HG03060 (cell line): ENCODE data around the gene HNRNPH1.
A peak's percentile ranks its signal among the peaks of the same experiment; 100 is the strongest.
"Not testable (repeated sequence)": the region's sequence is repeated elsewhere in the genome, so short reads cannot be mapped to it uniquely, and the experiment has no call there.

Source experiments
- ATAC-seq: cut with Tn5 transposase; IDR thresholded peaks from one replicate; pipeline ENCODE4 v1.9.1; 2021; ENCODE audit warnings: low read depth, moderate number of reproducible peaks; ENCODE audit not compliant: unreplicated experiment

The HNRNPH1 gene, protein sequence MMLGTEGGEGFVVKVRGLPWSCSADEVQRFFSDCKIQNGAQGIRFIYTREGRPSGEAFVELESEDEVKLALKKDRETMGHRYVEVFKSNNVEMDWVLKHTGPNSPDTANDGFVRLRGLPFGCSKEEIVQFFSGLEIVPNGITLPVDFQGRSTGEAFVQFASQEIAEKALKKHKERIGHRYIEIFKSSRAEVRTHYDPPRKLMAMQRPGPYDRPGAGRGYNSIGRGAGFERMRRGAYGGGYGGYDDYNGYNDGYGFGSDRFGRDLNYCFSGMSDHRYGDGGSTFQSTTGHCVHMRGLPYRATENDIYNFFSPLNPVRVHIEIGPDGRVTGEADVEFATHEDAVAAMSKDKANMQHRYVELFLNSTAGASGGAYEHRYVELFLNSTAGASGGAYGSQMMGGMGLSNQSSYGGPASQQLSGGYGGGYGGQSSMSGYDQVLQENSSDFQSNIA

DNA sequence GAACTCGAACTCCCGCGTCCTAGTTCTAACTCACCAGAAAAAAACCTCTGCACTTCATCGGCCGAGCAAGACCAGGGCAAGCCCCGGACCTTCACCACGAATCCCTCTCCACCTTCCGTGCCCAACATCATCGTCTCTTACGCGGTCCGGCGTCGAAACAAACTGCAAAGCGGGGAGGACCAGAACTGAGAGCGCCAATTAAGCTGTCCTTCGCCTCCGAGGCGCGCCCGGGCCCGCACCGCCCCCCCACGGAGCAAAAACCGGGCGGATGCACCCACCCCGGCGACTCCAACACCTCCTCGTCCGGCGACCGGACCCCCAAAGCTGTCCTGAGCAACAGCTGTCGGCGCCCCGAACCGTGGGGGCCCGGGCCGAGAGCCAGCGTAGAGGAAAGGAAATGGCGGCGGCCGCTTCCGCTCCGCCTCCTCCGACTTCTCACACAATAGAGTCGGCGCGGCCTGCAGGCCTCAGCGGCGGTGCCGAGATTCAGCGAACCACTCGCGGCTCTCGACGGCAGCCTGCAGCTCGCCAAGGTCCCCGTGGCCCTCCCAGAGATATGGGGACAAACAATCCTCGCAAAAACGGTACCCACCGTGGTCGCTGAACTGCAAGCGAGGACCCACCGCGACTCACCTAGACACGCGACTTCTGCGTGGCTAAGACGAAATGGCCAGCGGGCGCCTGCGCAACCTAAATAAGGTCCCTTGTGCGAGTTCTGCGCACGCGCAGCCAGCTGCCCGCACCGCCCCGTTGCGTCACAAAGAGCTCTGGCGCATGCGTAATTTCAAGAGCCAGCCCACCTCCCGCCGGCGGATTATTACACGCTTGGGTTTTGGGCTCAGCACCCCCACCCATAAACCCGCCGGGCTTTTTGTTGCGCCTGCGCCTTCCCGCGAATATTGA lies at the start of gene HNRNPH1:
TSS of gene HNRNPH1 (minus strand) at position 669 of the 903 bp plus-strand sequence. CDS start at position 131, 538 bp downstream.
- peak; percentile 79 for ATAC-seq

DNA sequence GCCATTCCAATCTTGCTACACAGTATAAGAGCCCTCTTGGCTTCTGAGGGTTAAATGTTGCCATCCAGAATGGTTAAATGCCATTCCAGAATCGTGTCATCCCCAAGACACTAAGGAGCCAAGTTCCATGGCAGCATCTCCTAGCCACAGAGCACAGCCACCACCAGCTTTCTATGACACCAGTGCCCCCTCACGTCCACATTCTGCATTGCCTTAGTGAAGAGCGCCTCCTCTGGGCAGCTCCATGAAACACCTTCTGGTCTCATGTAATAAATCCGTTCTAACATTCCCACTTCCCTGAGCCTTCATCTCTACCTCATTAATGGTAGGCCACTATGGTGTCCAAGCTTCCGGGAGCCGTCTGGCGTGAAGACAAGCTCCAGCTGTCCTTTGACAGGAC lies 44.9 kb upstream of the HNRNPH1 start:
- ATAC-seq = no peak

DNA sequence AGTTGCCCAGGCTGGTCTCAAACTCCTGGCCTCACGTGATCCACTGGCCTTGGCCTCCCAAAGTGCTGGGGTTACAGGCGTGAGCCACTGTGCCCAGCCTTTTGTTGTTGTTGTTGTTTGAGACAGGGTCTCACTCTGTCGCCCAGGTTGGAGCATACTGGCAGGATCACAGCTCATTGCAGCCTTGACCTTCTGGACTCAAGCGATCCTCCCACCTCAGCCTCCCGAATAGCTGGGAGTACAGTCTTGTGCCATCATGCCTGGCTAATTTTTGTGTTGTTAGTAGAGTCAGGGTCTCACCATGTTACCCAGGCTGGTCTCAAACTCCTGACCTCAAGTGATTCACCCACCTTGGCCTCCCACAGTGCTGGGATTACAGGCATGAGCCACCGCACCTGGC lies 38.2 kb upstream of the HNRNPH1 start:
- ATAC-seq = not testable (repeated sequence)

DNA sequence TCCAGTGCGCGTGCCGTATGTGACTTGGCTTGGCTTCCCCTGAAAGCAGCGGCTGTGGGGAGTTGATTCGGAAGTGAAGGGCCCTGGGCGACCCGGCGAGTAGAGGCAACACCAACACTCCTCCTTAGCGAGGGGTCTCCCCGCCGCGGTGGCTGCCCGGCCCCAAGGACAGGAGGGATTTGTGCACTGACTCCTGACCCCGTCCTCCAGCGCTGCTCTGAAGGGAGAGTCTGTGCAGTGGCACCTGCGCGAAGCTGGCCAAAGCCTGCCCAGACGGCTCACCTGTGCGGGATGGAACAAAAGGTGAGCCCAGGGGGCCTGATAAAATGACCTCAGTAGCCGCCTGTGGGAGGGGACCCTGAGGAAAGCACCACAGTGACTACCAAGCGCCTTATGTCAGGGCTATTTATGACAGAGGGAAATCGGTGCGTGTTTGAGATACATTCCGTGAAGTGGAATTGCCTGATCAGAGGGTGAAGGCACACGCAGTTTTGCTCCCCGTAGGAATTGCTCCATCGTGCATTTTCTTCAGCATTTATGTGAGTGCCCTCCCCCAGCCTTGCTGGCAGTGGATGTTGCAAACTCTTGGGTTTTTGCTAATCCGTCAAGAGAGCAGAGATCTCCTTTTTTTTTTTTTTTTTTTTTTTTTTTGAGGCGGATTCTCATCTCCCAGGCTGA lies 34.8 kb upstream of the HNRNPH1 start:
- peak; percentile 10 for ATAC-seq

DNA sequence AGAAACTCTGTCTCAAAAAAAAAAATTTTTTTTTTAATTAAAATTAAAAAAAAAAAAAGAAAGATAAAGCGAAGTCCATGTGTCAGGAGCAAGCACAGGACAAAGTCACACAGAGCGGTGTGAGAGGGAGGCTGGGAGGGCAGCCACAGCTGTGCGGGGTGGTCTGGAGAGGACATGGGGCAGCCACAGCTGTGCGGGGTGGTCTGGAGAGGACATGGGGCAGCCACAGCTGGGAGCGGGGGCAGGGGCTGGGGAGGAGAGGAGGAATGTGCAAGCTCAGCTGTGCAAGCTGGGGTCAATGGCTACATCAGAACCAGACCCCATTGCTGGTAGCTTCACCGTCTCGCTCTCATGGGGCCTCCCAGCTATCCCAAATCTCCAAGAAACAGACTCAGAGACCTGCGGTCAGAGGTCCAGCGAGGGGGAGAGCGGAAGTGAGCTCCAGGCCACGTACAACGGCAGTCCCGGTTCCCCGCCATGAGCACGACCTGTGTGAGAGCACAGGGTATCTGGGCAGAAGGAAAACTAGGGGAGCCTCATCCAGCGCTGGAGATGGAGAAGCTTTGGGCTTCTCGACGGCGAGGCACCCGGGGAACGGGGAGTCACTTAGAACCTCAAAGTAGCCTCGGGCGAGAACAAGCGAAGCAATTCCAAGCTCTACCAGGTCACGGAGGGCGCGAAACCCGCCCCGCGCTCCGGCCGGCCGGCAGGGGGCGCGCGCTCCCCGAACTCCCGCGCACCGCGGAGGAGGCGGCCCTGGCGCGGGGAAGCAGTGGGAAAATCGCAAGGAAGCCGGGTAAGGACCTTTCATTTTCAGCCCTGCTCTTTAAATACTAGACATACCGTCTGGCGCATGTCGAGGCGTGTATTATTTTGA lies 34.1 kb upstream of the HNRNPH1 start:
- peak; percentile 66 for ATAC-seq

DNA sequence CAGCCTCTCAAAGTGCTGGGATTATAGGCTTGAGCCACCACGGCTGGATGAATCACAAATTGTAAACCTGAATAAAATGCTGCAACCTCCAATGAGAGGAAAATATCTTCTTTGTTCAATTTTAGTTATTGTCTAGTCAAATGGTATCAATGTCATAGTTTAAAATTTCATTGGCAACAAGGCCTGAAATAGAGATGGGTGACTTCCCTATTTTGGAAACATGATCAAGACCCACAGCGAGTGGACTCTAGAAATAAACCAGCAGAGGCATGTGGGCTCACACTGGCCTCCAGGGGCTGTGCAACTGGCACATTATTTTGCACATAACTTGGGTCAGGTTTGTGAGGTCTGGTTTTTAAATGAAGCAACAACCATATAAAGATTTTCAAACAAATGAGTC lies 29.7 kb upstream of the HNRNPH1 start:
- not testable (repeated sequence) for ATAC-seq

DNA sequence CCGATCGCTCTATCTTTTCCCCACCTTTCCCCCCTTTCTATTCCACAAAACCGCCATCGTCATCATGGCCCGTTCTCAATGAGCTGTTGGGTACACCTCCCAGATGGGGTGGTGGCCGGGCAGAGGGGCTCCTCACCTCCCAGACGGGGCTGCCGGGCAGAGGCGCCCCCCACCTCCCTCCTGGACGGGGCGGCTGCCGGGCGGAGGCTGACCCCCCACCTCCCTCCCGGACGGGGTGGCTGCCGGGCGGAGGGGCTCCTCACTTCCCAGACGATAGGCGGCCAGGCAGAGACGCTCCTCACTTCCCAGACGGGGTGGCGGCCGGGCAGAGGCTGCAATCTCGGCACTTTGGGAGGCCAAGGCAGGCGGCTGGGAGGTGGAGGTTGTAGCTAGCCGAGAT lies 26.8 kb upstream of the HNRNPH1 start:
- ATAC-seq = not testable (repeated sequence)

DNA sequence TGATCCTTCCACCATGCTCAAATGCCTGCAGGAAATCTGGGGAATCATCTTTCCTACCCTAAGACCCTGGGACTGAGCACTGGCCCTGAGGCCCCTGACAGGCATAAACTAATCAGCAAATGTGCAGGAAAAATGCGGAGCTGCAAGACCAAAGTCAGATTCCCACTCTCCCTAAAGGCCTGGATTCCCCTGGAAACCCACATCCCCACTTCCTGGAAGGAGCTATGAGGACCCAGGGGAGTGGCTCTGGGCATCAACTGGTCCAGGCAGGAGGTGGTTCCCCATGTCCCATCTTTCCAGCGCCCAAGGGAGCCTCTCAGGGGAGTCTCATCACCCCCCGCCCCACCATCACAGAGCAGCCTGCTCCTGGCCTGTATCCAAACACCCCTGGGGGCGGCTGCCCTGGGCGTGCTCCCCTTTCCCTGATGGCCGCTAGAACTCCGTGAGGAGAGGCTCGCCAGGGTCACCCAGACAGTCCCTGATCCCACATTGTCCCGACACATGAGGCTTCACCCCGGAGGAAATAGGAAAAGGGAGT lies 25.8 kb upstream of the HNRNPH1 start:
- not testable (repeated sequence) for ATAC-seq

DNA sequence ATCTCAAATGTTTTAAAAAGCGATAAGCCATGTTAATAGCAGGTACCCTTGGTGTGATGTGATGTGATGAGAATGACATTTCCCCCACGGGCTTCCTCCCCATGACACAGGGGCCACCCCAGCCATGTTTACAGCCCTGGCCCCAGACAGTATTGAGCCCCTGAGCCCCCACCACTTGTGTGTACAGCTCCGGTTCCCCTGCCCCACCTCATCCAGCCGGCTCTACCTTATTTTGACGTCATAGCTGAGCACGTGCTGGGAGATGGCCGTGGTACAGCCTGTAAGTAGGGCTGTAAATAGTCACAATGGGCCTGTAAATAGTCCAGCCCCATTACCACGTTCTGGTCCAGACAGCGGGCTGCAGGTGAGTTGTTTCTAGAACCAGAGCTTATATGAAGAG lies 24.9 kb upstream of the HNRNPH1 start:
- ATAC-seq = no peak

DNA sequence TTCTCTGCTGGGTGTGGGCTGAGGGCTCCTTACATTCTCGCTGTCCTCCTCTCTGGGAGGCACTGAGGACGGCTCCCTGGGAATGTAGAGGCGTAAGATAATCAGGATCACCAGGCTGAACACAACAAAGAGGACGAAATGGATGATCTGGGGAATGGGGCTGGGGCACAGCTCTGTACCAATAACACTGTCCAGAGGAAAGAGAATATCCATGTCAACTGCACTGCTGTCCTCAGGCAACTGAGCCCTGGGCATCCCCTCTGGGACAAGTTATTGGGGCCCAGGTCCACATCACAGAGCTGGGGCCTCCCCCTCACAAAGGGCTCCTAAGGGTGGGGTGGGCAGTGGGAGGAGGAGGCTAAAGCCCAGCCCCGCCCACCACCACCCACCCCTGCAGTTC lies 21.3 kb upstream of the HNRNPH1 start:
- not testable (repeated sequence) for ATAC-seq

DNA sequence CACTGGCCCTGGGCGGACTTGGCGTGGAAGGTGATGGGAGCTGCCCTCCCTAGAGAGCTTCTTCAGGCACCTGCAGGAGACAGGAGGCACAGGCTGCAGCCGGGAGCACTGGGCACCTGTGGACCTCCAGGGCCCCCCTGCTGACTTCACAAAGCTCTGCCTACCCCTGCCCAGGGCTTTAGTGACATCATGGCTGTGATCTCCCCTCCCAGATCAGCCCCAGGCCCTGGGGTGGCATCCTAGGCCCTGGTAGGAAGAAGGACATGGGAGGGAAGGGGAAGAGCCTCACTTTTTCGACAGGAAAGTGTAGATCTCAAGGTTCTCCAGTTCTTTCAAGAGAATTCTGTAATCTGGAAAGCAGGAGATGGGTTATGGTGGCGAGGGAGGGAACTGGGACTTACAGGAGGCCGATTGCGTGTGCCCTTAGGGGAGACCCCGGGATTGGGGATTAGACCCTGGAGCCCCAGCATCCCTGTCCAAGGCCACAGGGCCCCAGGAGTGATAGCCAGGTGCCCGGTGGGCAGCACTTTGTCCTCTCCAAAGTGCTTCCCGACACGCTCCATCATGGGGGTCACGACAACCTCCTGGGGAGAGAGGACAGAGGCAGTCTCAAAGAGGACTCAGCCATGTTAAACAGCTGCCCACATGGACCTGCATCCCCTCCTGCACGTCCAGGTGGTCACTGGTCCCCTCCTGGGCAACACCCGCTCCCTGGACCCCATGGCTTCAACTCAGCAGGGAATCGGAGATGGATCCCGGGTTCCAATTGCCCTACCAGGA lies 19.9 kb upstream of the HNRNPH1 start:
- not testable (repeated sequence) for ATAC-seq

DNA sequence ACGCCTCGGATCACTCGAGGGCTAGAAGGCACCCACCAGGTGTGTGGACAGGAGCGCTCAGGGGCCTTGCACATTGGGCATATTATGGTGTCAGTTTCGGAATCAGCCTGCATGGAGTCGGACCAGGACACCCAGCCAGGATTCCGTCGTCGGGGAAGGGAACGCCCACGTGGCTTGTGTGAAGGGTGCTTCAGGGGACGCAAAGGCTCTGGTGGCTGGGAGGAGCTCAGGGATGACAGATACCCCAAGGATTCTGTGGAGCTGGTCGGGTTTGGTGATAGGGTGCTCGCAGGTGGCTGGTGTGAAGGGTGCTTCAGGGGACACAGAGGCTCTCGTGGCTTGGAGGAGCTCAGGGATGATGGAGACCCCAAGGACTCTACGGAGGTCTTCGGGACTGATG lies 19.2 kb upstream of the HNRNPH1 start:
- not testable (repeated sequence) for ATAC-seq

DNA sequence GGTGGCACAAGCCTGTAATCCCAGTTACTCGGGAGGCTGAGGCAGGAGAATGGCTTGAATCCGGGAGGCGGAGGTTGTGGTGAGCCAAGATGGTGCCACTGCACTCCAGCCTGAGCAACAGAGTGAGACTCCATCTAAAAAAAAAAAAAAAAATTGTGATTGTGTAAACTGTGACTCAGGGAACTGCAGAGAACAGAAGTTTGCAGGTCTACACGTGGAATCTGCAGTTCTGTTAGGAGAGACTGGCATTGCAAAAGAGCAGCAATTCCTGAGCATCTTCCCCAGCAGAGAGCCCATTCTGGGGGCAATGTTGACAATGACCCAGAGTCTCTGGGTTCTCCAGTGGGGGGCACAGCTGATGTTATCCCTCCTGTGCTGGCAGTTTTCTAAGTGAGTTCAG lies 18.3 kb upstream of the HNRNPH1 start:
- not testable (repeated sequence) for ATAC-seq

DNA sequence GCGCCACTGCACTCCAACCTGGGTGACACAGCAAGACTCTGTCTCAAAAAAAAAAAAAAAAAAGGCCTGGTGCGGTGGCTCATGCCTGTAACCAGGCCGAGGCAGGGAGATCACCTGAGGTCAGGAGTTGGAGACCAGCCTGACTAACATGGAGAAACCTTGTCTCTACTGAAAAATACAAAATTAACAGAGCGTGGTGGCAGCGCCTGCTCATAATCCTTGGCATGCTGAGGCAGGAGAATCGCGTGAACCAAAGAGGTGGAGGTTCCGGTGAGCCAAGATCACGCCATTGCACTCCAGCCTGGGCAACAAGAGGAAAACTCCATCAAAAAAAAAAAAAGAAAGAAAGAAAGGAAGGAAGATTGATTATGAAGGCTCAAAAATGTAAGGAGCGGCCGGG lies 15.8 kb upstream of the HNRNPH1 start:
- ATAC-seq = not testable (repeated sequence)

DNA sequence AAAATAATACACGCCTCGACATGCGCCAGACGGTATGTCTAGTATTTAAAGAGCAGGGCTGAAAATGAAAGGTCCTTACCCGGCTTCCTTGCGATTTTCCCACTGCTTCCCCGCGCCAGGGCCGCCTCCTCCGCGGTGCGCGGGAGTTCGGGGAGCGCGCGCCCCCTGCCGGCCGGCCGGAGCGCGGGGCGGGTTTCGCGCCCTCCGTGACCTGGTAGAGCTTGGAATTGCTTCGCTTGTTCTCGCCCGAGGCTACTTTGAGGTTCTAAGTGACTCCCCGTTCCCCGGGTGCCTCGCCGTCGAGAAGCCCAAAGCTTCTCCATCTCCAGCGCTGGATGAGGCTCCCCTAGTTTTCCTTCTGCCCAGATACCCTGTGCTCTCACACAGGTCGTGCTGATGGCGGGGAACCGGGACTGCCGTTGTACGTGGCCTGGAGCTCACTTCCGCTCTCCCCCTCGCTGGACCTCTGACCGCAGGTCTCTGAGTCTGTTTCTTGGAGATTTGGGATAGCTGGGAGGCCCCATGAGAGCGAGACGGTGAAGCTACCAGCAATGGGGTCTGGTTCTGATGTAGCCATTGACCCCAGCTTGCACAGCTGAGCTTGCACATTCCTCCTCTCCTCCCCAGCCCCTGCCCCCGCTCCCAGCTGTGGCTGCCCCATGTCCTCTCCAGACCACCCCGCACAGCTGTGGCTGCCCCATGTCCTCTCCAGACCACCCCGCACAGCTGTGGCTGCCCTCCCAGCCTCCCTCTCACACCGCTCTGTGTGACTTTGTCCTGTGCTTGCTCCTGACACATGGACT lies 11.1 kb upstream of the HNRNPH1 start:
- peak; percentile 79 for ATAC-seq

DNA sequence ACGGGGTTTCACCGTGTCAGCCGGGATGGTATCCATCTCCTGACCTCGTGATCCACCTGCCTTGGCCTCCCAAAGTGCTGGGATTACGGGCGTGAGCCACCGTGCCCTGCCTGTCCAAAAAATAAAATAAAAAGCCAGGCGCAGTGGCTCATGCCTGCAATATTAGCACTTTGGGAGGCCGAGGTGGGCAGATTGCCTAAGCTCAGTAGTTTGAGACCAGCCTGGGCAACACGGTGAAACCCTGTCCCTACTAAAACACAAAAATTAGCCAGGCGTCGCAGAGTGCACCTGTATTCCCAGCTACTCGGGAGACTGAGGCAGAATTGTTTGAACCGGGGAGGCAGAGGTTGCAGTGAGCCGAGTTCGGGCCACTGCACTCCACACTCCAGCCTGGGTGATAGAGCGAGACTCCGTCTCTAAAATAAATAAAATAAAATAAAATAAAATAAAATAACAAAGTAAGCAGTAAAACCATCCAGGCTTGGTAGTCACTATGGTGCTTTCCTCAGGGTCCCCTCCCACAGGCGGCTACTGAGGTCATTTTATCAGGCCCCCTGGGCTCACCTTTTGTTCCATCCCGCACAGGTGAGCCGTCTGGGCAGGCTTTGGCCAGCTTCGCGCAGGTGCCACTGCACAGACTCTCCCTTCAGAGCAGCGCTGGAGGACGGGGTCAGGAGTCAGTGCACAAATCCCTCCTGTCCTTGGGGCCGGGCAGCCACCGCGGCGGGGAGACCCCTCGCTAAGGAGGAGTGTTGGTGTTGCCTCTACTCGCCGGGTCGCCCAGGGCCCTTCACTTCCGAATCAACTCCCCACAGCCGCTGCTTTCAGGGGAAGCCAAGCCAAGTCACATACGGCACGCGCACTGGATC lies 10.3 kb upstream of the HNRNPH1 start:
- peak; percentile 21 for ATAC-seq

DNA sequence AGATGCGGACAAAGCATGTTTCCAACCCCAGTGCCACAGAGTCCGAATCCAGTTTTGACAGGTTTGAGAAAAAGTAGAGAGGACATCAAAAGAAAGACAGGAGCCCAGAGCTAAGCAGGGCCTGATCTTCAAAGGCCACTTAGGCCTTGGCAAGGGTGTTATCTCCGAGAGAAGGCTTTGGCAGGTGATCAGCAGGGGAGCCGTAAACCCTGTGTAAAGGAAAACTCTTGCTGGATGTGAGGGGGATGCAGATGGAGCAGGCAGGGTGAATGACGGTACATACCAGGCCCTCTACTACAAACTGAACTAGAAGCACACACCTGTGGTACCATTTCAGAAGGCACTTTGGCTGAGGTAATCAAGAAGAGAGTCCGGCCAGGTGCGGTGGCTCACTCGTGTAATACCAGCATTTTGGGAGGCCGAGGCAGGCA lies 1.4 kb upstream of the HNRNPH1 start:
- ATAC-seq = no peak
